ENCODE measurements around the gene COL27A1.

DNA sequence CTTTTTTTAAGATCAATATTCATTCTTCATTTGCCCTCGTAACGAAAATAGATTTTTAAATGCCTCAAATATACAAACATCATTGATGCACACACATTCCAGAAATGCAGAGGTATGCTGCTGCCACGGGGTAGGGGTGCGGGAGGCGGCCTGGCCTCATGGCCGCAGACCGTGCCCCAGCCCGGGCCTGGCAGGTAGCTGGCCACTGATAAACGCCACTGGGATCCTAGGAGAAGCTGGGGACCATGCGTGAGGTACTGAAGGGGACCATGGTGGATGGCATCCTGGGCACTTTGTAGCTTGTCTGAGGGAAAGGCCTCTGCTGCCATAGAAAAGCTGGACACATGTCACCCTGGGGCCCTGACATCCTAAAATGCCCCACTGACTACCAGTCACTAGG lies 180.8 kb downstream of the COL27A1 start:
- TF ChIP-seq CTCF (IDR thresholded peaks at IDR 0.05; ENCODE audit: insufficient read depth, low read length) (no peak), REST (IDR thresholded peaks at IDR 0.05; ENCODE audit: insufficient replicate concordance, low read depth) (no peak), SPI1 (IDR thresholded peaks at IDR 0.05; ENCODE audit: borderline replicate concordance, low read depth) (no peak)
